ENCODE data around the gene FBXL22.
"Not testable (repeated sequence)": the region's sequence is repeated elsewhere in the genome, so short reads cannot be mapped to it uniquely, and the experiment has no call there.

The FBXL22 gene

DNA sequence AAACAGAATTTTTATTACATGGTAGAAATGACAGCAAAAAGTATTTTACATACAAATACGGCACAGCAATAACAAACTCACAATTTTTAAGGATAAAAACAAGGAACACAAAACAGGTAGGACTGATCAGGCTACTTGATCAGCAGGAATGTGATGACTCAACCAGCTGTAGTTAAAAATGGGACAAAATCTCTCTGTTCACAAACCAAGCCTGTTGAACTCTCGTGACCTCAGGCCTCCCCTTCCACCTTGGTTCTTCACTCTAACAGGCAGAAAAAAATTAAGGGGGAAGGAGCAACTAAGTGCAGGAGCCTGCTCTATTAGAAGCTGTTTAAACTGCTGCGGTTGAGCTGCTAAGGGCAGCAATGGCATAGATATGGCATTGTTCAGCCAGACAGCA lies 18.7 kb downstream of the FBXL22 start:
- DNase-seq, result no peak

DNA sequence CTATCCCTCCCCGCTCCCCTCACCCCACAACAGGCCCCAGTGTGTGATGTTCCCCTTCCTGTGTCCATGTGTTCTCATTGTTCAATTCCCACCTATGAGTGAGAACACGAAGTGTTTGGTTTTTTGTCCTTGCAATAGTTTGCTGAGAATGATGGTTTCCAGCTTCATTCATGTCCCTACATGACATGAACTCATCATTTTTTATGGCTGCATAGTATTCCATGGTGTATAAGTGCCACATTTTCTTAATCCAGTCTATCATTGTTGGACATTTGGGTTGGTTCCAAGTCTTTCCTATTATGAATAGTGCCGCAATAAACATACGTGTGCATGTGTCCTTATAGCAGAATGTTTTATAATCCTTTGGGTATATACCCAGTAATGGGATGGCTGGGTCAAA lies 20.0 kb downstream of the FBXL22 start:
- DNase-seq, result not testable (repeated sequence)

DNA sequence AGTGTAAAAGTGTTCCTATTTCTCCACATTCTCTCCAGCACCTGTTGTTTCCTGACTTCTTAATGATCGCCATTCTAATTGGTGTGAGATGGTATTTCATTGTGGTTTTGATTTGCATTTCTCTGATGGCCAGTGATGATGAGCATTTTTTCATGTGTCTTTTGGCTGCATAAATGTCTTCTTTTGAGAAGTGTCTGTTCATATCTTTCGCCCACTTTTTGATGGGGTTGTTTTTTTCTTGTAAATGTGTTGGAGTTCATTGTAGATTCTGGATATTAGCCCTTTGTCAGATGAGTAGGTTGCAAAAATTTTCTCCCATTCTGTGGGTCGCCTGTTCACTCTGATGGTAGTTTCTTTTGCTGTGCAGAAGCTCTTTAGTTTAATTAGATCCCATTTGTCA lies 20.4 kb downstream of the FBXL22 start:
- DNase-seq, result not testable (repeated sequence)

DNA sequence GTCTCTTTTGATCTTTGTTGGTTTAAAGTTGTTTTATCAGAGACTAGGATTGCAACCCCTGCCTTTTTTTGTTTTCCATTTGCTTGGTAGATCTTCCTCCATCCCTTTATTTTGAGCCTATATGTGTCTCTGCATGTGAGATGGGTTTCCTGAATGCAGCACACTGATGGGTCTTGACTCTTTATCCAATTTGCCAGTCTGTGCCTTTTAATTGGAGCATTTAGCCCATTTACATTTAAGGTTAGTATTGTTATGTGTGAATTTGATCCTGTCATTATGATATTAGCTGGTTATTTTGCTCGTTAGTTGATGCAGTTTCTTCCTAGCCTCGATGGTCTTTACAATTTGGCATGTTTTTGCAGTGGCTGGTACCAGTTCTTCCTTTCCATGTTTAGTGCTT lies 23.6 kb downstream of the FBXL22 start:
- not testable (repeated sequence) for DNase-seq

GRCh38 chr15:63623232-63623969 lies 26.2 kb downstream of the FBXL22 start:
- DNase-seq, result no peak

- no peak for DNase-seq
Observed at GRCh38 chr15:63626955-63627354, 29.8 kb downstream of the FBXL22 start.

DNA sequence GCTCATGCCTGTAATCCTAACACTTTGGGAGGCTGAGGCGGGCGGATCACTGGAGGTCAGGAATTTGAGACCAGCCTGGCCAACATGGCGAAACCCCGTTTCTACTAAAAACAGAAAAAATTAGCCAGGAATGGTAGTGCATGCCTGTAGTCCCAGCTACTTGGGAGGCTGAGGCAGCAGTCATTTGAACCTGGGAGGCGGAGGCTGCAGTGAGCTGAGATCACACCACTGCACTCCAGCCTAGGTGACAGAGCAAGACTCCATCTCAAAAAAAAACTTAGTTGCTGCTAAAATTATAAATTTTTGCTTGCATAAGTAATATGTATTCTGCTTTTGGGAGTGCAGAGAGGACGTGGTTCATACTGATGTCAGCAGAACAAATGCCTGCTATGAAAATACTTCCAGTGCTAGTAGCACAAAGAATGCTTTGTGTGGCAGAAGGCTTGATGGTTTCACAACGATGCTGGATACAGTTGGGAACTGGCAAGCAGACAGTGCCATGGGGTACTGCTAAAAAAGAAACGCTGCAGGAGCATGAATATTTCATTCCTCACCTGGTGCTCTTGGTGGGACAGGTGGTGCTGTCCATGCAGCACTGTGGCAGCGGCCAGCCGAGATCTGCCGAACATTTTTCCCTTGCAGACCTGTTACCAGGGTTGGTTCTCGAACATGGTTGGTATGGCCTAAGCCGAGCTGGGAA lies 31.1 kb downstream of the FBXL22 start:
- DNase-seq, result no peak

DNA sequence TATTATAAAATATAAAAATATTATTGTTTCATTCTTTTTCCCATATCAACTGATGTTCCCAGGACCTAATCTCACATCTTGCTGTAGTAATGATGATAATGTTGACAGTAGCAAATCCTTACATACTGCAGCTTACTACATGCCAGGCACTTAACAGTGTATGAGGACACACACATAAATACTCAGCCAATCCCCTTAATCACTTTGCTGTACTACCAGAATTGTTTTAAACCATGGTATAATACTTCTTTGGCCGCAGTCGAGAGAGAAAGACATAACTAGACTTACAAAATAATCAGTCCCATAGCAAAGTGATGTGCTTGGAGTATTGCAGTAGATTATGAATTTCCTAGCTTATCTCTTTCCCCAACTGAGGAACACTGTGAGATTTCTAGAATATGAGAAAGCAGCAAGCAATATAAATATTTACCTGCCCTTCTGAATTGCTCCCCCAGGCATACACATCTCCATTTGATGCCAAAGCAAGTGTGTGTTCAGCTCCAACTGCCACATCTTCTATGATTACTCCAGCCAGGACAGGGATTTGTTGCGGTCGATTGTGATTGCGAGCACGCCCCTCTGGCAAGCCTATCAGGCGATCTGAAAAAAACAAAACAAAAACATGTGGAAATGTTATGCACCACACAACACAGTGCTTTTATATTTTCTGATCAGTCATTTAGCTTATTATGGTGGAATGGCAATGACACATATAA lies 33.0 kb downstream of the FBXL22 start:
- DNase-seq, result no peak

DNA sequence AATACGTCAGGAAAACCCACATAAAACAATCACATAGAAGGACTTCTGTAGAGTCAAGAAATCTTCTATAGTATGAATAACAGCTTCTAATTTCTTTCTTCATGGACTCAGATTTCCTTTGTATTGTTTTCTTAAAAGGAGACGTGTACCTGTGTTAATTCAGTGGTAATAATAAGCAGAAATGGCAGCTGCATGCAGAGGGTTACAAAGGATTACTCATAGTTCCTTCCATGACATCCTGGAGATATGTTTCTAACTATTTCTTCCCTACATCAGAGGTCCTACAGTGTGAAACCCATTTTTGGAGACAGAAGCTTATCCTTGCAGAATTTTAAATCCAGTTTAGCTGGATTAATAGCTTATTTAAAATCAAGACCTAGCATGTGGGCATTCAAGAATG lies 36.1 kb downstream of the FBXL22 start:
- DNase-seq, result no peak

DNA sequence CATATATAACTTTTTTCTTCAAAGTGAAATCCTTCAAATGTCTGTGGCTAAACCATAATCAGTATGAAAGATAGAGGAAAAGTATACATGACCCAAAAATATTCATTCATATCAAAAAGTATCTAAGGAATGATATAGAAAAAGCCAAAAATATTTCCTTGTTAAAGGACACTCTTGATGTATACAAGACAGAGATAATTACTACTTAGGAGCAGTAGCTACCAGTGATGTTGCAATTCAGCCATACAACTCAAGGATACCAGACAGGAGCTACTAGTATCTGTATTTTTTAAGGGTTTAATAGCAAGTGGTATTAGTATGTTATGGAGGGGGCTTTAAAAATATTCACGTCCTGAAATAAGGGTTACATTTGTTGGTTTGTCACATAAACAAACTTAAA lies 37.0 kb downstream of the FBXL22 start:
- no peak for DNase-seq

- DNase-seq, result no peak
Observed at GRCh38 chr15:63636518-63637061, 39.4 kb downstream of the FBXL22 start.

DNA sequence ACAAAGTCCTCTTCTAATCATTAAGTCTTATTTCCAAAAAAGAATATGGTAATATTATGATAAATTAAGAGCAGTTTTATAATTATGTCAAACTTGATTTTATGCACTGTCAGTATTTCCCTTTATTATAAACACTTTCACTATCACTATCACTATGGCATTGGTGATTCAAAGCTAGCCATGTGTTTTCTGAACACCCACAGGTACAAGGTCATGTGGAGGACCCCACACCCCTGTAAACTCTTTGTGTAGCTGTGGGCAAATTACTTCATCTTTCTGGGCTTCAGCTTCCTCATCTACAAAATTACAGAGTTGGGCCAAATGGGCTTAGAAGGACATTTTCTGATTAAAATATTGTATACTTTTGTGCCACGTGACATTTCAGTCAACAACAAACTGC lies 41.7 kb downstream of the FBXL22 start:
- DNase-seq, result no peak

GRCh38 chr15:63640146-63640545 lies 43.0 kb downstream of the FBXL22 start:
- DNase-seq, result no peak
